Measurements from ENCODE around the gene ATRAID. TPM values are rescaled to one million over a fixed set of nuclear protein-coding genes. Genes with fewer than 3 reads are reported as not detected.

ATRAID gene, protein sequence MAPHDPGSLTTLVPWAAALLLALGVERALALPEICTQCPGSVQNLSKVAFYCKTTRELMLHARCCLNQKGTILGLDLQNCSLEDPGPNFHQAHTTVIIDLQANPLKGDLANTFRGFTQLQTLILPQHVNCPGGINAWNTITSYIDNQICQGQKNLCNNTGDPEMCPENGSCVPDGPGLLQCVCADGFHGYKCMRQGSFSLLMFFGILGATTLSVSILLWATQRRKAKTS
- 135 and 216 TPM in 2 replicates for total RNA-seq (ENCODE audit: low replicate concordance)

DNA sequence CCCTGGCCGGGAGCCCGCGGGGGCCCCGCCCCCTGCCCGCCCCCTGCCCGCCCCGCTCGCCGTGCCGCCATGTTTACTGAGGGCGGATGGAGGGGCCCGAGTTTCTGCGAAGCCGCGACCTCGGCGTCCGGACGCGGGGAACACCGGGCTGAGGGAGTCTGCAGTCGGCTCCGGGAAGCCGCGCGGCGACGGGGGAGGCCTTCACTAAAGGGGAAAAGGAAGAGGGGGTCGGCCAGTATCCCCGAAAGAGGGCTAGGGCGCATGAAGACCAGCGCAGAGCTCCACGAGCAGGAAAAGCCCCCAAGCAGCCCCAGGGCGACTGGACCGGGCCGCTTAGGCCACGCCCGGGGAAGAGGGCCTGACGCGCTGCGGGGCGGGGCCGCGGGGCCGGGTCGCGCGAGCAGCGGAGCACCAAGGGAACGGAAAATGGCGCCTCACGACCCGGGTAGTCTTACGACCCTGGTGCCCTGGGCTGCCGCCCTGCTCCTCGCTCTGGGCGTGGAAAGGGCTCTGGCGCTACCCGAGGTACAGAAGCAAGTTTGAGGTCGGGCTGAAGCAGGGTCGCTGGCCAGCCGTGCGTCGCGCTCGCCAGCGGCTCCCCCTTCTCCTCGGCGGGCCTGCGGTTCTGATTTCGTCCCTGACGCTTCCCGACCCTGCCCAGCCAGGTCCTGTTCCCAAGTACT, at the start of gene ATRAID, which contains the start of gene SLC5A6:
Gene ATRAID (plus strand): TSS at position 99 of the 683 bp plus-strand sequence. CDS start 328 bp downstream, at position 427.
Gene SLC5A6 (minus strand): TSS at position 326 of the 683 bp plus-strand sequence. CDS start 4,618 bp downstream, outside the sequence.
- peak within 1 kb of the TSS; percentile 88 for H3K4me3 ChIP-seq (ENCODE audit: low read depth, low read length)
- TF ChIP-seq, protein P1, sequence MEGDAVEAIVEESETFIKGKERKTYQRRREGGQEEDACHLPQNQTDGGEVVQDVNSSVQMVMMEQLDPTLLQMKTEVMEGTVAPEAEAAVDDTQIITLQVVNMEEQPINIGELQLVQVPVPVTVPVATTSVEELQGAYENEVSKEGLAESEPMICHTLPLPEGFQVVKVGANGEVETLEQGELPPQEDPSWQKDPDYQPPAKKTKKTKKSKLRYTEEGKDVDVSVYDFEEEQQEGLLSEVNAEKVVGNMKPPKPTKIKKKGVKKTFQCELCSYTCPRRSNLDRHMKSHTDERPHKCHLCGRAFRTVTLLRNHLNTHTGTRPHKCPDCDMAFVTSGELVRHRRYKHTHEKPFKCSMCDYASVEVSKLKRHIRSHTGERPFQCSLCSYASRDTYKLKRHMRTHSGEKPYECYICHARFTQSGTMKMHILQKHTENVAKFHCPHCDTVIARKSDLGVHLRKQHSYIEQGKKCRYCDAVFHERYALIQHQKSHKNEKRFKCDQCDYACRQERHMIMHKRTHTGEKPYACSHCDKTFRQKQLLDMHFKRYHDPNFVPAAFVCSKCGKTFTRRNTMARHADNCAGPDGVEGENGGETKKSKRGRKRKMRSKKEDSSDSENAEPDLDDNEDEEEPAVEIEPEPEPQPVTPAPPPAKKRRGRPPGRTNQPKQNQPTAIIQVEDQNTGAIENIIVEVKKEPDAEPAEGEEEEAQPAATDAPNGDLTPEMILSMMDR (IDR thresholded peaks at IDR 0.05; ENCODE audit: insufficient read depth, low read length): no peak
- DNase-seq (ENCODE audit: low read depth): peak; percentile 83

DNA sequence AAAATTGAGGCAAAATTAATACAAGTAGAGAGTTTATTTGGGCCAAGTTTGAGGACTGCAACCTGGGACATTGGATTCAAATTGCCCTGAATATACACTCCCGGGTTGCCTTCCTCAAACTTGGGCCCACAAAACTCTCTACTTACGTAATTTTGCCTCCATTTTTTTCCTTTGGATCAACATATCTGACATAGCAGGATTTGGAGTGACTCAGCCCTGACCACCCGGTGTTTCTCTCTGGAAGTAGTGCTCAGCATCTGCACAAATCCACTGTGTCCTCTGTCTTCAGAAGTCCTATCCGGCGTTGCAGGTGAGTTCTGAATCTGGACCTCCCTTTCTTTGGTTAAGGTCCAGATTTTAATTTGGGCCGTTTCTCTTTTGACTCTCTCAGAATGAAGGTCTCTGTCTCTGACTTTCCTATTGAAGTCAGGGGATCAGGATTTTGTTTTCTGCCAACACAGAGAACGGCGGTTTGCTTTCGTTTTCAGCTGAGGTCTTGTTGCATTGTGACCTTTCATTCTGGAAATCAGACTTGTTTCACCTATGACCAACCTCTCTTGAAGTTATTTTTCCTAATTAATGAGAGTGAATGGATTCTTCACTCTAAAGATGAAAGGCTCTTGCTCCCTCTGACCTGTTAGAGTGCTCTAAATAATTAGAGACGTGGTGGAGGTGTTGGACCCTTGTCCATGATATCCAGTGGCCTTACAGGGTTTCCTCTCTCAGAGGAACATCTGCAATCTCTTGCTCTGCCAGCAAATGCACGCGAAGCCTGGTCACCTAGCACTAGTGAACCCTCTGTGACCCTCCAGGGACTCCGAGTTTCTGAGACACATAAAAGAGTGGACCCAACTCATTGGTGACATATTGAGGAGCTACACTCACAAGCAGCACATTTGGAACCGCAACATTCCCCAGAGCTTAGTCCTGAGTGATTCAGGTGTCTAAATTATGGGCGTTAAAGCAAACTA, 49.4 kb upstream of the ATRAID start:
- TF ChIP-seq, protein P1 (IDR thresholded peaks at IDR 0.05; ENCODE audit: insufficient read depth, low read length): no peak
- DNase-seq (ENCODE audit: low read depth): peak; percentile 22
- H3K4me3 ChIP-seq (ENCODE audit: low read depth, low read length): no peak overlapping the region

DNA sequence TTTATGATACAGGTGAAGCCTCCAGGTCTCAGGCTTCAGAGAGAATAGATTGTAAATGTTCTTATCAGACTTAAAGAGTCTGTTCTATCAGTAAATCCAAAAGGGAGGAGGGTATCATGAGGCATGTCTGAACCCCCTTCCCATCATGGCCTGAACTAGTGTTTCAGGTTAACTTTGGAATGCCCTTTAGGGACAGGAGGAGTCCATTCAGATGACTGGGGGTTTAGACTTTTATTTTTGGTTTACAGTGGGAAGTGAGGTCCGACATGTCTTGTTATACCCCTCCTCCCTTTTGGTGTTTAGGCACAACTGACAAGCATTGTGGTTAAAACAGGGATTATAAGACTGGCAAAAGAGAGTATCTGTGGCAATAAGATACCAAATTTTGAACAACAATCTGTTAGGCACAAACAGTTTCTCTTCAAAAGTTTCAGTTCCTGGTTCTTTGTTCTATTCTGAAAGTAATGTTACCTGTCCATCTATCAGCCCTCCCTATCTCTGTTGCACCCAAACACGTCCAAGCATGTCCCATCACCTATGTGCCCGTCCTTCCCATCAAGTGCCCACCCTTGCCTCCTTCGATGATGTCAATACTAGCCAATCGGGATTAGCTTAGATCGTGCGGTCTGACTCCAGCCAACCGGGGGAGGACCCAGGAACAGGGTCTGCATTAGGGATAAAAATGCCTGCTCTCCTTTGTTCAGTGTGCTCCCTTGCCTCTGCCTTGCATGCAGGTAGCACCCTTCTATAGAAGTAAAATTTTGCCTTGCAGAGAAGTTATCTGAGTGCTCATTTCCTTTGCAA, 46.7 kb upstream of the ATRAID start:
- TF ChIP-seq, protein P1 (IDR thresholded peaks at IDR 0.05; ENCODE audit: insufficient read depth, low read length): no peak
- no peak for DNase-seq (ENCODE audit: low read depth)
- no peak overlapping the region for H3K4me3 ChIP-seq (ENCODE audit: low read depth, low read length)

DNA sequence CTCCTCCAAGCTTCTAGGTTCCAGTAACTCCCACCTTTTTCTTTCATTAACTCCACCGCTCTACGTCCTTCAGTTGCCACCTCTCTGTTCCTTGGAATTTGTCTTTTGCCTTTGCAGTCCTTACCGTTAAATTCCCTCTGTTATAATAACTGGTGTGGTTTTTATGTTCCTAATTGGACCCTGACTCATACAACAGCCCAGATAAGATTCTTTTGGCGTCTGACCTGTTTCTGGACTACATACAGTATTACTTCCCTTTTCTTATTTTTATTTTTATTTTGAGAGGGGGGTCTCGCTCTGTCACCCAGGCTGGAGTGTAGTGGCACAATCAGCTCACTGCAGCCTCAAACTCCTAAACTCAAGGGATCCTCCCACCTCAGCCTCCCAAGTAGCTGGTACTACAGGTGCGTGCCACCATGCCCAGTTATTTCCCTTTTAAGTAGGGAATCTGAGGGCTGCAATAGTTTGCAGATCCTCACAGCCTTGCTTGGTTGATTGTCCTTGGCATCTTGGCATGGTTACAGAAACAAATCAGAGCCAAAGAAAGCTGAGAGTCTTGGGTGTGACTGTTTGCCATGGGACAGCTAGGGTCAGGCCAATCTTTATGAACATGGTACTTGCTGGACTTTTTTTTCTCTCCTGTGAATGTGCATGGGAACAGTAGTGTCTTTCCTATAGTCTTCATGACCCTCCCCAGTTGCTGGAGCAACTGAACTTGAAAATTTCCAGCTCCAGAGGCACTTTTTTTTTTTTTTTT, 41.1 kb upstream of the ATRAID start:
- no peak overlapping the region for H3K4me3 ChIP-seq (ENCODE audit: low read depth, low read length)
- TF ChIP-seq, protein P1 (IDR thresholded peaks at IDR 0.05; ENCODE audit: insufficient read depth, low read length): no peak
- no peak for DNase-seq (ENCODE audit: low read depth)

DNA sequence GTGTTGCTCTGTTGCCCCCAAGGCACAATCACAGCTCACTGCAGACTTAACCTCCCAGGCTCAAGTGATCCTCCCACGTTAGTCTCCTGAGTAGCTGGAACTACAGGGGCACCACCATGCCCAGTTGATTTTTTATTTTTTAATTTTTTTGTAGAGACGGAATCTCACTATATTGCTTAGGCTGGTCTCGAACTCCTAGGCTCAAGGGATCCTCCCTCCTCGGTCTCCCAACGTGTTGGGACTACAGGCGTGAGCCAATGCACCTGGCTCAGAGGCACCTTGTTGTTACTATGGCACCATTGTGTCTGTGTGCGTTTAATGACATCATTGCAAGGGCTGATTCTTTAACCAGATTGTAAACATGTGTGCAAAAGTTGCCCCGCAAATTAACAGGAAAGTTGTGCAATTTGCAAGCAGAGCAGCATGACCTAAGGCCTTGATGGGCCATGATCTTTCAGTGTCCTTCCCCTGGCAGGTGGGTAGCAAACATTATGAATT, 40.4 kb upstream of the ATRAID start:
- H3K4me3 ChIP-seq (ENCODE audit: low read depth, low read length): no peak overlapping the region
- no peak for DNase-seq (ENCODE audit: low read depth)
- TF ChIP-seq, protein P1 (IDR thresholded peaks at IDR 0.05; ENCODE audit: insufficient read depth, low read length): no peak
